EL (cell line): ENCODE measurements around the gene DCANP1.
A peak's percentile ranks its signal among the peaks of the same experiment; 100 is the strongest.
"Not testable (repeated sequence)": the region's sequence is repeated elsewhere in the genome, so short reads cannot be mapped to it uniquely, and the experiment has no call there.

Experiments
- DNase-seq: peaks from one replicate; pipeline ENCODE4 v3.0.0-alpha.2; 2016

The DCANP1 gene, protein sequence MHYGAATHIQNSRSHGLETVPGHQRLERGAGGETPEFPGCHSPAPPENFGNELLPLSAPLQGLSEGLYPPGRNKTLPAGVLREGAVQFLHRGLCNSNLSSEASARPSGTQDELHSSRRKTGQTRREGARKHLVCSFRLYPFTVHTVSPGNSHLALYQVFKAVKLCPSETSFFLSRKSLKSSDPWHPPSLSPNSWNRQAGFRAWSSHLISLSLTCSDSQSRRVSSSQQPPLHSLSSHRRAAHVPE

DNA sequence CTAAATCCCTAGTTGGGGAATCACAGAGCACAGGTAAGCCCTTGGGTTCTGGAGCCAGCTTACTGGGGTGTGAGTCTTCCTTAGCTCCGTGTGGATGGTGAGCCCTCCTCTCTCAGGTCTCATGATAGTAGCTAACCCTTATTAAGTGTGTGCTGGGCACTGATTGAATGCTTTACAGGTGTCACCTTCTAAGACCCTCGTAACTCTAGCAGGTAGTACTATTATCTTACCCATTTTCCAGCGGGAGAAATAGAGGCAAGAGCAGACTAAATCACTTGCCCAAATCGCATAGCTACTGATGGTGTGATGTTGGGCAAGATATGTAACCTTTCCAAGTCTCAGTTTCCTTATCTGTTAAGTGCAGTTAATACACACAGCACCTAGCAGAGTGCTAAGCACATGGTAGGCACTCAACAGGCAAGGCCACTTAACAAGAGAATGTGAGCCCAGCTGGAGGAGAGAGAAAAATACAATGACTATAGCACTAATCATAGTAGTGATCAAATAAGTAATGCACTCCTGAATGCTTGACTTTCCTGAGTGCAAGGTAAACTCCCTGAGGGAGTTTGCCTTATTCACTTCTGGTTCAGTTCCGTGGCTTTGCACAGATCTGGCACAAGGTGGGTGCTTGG, at the start of gene DCANP1:
TSS of gene DCANP1 (minus strand) at position 51 of the 632 bp plus-strand sequence. CDS start 240 bp downstream, outside the sequence.
- DNase-seq, result no peak

DNA sequence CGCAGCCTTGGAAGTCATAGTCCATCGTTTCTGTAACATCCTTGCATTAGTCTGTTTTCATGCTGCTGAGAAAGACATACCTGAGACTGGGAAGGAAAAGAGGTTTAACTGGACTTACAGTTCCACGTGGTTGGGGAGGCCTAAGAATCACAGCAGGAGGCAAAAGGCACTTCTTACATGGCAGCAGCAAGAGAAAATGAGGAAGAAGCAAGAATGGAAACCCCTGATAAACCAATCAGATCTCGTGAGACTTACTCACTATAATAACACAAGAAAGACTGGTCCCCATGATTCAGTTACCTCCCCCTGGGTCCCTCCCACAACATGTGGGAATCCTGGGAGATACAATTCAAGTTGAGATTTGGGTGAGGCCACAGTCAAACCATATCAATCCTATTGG, 48.4 kb upstream of the DCANP1 start:
- DNase-seq, result not testable (repeated sequence)

DNA sequence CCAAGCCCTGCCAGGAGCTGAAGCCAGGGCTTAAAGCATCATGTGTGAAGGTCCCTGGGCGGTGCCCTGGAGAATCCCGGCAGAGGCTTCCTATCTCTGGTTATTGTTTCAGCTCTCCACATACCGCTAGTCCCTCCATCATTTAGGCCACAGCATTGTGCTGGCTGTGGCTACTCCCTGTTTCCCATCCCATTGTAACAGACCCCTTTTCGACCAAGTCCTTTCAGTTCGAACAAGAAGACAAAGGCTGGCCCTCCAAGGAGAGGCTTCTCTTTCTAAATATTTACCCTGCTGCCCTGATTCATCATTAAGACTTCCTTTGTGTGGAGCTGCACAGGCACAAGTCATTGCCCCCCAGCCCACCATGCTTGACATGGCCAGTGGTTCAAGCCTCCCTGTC, 47.0 kb upstream of the DCANP1 start:
- no peak for DNase-seq

DNA sequence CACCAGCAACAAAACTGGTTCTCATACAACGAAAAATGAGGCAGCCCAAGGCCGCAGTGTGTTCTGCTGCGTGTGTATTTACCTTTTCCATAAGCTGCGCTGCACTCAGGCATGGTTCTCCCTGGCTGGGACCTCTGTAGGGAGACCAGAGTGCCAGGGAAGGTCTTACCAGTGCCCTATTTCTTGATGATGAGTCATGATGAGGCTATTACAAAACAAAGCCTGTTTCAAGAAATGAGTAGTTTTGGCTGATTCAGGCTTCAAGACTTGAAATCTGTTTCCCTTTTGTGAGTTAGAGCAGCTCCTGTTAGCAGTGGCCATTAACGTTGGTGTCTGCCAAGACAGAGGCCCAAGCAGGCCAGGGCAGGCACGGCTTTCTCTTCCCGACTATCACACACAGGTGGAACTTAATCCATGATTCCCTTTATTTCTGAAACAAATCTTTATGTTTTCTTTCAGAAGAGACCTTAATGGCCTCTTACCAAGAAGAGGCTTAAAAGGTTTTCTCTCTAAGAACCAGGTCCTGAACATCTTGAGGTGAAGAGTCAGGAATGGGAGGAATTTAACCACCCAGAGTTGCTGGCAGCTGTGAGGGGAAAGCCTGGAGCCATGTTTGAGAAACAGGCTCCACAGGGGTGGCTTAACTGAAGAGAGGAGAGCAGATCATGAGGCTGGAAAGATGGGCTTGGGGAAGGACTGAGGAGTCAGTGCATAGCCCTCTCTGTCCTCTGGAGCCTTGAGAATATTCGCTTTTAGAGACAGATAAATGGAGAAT, 46.4 kb upstream of the DCANP1 start:
- peak; percentile 86 for DNase-seq

DNA sequence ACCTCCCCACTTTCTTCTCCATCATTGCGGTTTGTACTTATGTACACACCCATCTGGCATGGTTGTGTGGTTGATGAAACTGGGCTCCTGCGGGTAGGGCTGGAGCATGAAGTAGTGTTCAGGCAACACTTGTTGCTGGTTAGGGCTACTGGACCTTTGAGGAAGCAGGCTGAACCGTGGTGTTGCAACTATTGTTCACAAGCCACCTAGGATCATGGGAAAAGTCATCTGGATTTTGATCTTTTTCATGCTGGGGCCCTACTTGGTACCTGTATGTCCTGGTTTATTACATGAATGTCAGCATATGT, 45.1 kb upstream of the DCANP1 start:
- DNase-seq, result no peak

DNA sequence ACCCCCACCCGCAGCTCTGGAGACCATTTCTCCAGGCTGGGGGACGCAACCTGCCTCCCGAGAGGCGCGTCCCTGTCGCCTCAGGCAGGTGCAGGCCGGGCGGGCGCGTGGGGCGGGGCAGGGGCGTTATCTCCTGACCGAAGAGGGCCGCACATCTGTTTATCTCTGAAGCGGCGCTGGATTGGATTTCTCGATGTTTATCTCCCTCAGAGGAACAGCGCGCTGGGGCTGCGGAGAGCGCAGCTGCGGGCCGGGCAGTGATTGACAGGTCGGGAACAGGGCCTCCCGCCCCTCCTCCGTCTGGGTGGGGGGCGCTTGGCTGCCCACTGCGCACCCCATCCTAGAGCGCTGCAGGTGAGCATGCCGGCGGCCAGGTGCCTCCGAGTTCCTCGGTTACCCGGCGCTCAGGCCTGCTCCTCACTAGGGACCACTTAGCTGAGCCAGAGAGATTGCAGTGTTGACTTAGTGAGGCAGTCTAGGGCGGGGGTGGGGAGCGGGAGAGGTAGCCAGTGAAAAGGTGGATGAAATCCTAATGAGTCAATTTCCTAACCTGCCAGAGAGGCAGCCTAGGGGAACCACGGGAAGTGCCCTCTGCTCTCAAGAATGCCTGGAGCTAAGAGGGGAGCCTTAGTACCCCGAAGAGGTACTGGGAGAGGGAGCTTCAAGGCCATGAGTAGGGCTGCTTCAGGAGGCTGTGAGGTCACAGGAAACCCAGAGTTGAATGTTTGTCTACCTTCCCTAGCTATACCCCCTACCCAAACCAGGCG, 44.6 kb upstream of the DCANP1 start:
- DNase-seq, result no peak

DNA sequence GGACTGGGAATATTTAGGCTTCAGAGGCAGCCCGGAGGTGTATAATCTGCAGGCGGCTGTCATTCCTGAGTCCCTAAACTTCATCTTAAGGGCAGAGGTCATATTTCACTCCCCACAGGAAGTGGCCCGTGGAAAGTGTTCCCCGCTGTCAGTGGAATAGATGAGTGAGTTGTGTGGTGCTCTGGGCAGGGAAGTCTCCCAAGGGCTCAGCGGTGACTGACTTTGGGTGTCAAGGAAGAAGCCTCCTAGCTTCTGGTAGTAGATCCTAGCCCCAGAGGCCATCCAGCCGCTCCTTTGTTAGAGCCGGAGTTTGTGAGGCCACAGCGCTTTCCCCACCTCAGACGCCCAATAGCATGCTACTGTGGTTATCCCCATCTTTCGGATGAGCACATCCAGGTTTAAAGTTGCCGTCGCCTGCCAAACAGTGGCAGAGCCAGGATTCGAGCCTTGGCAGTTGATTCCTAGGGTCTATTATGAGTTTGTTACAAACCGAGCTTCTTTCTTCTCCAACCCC, 43.9 kb upstream of the DCANP1 start:
- no peak for DNase-seq

DNA sequence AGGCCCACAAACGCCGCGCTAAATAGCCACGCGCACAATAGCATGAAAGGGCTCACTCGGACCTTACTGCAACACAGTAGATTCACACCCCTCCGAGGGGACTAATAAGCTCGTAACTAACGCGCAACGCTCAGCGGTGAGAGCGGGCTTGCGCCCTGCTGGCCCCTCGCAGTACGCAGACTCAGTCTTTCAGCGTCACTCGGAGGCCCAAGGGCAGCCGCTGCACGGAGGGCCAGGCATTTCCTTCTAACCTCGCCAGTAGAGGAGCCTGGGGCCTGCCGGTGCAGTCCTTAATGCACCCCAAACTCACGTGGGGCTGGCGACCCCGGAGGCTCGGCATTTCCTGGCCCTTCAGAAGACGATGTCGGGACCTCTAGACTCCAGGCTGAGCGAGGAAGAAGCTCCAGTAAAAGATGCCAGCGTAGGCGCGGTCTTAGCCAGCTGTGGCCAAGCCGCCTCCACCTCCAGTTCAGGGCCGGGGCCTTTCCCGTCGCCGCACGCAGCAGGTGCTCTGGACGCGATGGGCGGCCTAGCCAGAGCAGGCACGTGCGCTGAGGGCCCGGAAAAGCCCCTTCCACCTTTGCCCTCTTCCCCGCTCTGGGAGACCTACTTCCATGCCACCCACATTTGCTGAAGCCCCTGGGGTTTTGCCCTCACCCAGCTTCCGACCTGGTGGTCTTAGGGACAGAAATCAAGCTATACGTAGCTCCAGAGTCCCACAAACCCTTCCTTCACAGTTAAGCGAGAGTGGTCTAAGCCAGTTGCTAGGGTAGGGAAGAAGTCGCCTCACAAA, 43.3 kb upstream of the DCANP1 start:
- DNase-seq, result no peak

DNA sequence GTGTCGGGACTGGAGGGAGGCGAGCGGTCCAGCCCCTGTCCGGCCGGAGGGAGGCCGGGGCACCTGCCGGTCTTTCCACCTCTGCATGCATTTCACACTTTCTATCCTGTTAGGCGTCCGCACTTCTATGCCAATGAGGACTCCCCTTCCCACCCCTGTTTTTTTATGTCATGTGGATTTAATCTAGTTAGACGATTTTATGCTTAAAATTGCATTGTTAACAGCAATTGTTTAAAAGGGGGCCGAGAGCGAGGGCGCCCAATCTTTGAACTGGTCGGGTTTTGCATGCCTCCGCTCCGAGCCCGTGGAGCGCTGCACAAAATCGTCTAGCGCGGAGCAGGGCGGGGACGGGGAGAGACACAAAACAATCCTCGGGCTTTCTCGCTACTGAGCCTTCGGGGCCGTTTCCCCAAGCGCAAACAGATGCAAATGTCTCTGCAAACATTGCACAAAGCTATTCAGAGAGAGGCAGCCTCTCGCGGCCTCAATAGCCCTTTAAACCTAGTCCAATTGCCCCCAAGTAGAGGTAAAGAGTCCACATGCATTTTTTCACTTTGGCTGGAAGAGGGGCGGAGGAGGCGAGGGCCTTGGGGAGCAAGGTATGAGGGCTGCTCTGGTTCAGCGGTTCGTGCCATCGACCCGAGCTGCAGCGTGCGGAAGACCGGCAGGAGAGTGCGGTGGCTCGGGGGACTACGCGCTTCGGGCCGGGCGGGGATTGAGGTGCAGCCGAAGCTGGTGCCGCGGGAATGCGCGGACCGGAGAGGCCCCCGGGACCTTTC, 42.5 kb upstream of the DCANP1 start:
- DNase-seq, result no peak

DNA sequence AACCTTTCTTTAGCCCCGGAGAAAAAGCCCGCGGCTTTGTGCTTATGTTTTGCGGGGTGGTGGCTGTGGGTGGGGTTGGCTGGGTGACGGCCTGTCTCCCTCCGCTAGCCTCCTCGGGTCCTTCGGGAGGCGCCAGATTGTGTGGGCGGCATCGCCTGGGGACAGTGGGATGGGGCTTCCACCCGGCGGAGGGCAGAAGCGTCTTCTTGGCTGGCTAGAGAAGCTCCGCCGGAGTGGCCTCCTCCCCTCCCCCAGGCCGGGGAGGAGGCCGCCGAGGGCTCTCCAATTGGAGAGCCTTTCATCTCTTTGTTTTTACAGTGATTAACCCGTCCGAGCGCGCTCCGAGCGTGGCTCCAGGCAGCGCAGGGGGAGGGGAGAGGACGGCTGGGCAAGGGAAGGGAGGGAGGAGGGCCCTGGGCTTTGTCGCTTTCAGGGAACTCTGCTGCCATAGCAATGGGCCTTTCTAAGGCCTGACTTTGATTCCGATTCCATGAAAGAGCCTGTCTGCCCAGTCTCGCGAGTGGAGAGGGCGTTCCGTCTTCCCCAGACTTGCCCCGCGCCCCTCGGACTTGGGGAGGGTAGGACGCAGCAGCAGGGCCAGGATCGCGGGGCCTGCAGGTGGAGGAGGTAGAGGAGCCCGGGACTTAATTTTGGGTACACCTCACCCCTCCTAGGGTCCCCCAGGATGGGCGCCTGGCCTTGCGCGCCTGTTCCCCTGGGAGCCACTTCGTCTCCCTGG, 41.7 kb upstream of the DCANP1 start:
- DNase-seq, result peak; percentile 89

DNA sequence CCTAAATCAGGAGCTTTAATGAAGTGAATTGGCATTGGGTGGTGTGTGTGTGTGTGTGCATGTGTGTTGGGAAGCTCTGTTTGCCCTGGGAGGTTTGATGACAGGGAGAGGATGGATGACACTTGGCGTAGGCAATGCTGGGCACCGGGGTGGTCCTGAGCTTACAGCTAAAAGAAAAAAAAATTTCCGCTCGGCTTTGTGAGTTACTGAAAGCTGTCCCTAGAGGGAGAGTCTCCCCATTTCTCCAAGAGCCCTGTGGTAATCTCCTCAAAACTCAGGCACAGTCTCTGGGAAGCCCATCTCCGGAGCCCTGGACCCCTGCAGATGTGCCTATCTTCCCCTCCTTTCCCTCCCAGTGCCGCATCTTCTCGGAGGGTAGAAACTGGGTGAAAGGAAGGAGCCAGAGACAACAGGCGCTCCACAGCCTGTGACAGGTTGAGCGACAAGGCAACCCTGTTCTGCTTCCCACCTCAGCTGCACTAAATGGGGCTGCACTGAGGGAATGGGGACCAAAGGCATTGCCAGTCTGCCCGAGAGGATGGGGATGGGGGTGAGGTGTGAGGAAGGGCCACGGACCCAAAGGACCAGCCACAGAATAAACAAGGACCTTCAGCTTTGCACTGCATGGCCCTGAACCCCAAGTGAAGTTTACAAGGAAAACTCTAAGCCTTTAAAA, 40.8 kb upstream of the DCANP1 start:
- no peak for DNase-seq

DNA sequence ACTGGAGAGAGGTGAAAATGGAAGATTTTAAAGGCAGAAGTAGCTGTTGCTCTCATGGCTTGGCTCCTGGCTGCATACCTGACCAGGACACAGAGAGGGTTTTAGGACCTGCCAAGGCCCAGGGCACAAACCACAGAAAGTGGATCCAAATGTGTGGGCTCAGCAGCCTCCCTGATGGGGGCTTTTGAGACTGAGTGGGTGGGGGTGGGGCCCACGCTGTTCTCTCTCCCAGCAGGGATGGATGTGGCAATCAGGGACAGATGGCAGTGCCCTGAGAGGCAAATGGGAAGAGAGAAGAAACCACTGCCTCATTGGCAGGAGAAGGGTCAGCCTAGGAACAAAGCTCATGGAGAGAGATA, 39.9 kb upstream of the DCANP1 start:
- DNase-seq, result no peak

DNA sequence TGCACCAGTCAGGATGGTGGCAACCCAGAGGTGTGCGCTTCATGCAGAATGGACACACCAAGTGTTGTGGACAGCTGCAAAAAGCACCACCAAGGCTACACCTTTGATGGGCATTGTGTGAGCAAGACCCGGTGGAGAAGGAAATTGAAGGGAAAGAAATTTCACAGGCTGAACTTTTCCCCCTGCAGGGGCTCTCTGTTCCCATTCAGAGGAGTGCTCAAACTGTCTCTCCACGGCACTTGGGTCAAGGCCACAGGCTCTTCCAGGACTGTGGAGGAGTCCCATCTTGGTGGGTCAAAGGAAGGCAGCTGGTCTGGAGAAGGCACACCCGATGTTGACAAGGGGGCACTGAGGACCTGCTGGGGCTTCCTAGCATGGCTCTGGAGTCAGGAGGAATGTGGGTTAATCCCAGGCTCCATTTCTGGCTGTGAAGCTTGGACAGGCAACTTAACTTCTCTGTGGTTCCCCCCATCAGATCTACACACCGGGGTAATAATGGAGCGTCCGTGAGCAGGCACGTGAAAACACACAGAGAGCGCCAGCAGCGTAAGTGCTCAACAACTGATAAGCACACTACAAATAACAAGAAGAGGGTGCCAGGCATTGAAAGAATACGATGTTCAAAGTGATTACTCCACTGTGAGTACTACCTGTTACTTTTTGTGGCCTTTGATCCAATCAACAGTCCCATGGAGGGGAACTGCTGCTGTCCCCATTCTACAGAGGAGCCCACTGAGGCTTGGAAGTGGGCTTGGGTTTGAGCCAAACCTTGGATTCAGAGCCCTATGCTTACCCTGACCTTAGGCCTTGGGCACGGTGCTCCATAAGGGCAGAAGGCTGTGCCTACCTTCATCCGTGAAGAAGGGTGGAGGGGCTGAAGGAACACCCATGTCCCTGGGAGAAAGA, 39.2 kb upstream of the DCANP1 start:
- no peak for DNase-seq

DNA sequence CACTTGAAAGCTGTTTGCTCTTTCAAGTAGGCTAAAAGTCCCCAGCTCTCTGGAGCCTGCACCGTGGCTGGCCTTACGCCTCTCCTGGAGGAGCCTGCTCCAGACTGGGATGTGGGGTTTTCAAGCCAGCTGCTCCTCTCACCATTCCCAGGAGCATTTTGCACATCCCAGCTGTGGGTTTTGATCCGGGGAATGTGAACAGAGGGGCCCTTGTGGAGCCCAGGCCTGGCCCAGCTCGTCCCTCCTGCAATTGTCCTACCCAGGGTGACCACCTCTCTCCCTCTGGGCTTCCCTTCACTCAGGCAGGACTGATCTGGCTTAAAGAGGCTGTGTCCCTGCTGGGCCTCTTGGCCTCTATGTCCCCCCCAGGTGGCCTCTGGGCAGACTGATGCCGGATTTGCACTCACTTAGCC, 37.5 kb upstream of the DCANP1 start:
- DNase-seq, result no peak

DNA sequence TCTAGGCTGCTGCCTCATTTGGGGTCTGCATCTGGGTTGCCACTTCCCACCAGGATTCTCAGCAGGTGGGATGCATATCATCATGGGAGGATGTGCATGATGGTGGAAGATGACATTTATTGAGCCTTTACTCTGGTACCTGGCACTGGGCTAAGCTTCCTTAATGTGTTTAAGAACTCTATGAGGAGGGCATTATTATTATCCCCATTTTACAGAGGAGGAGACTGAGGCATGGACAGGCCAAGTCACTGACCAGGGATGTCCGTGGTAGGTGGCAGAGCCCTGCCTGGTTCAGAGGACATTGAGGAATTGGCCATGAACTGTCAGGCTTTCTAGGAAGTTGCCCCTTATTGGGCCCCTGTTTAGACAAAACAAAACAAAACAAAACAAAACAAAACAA, 36.1 kb upstream of the DCANP1 start:
- DNase-seq, result no peak

DNA sequence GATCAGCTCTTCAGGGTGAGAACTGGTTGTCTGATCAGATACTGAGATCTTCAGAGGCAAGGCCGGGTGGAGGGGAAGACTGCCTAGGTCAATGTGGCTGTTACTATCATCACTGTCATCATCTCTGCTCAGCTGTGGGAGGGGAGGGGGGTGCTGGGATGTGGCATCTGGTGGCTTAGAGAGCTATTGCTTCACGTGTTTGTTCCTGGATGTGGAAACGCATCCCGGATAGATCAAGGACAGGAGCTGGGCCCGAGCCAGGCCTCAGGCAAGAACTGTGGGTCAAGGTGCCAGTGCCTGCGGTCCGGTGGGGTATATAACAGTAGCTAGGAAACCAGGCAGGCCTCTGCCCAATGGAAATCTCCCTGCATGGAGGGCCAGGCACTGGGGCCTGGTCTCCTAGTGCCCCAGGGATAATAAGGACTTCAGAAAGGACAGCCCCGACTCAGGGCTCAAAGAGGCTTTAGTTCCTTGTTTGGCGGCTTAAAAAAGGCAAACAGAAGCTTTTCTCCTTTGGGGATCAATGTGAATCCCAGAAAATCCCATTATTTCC, 35.3 kb upstream of the DCANP1 start:
- DNase-seq, result no peak

DNA sequence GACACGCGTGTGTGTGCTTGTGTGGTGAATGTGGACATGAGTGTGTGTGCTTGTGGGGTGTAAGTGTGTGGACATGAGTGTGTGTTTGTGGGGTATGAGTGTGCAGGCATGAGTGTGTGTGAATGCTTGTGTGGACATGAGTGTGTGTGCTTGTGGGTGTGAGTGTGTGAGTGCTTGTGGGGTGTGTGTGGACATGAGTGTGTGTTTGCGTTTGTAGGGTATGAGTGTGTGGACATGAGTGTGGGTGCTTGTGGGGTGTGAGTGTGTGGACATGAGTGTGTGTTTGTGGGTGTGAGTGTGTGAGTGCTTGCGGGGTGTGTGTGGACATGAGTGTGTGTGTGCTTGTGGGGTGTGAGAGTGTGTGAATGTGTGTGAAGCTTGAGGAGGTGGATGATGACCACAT, 34.8 kb upstream of the DCANP1 start:
- DNase-seq, result no peak

DNA sequence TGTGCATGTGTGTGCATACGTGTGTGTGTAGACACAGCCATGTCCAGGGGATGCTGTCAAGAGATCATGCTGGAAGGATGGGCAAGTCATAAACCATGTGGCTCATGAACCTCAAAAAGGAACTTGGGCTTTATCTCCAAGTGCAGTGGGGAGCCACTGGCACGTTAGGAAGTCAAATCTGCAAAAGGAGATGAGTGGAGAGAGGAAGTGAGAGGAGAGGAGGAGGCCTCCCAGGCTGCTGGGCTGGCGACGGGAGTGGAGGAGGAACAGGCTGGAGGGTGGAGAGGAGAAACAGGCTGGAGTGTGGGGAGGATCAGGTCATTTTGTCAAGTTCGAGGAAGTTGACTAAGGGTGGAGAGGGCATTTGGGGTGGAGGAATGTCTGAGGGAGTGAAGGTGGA, 34.2 kb upstream of the DCANP1 start:
- DNase-seq, result no peak

DNA sequence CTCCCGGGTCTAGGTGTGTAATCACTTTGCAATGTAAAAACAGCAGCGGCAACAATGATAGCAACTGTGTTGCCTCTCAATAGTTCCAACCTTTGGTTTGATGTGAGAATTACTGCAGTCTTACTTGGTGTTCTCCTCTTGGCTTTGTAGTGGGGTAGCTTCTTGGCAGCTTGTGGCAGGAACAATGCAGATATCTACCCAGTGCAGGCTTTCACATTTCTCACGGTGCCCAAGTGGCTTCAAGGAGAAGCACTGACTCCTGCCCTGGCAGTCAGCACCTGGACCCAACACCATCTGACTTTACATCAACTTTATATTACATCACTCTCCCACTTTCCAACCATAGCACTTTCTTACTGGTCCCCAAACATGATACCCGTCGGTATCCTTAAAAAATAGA, 33.4 kb upstream of the DCANP1 start:
- DNase-seq, result no peak
